ENCODE data around the gene RRP1. TPM values are rescaled to one million over a fixed set of nuclear protein-coding genes. Genes with fewer than 3 reads are reported as not detected.

Gene RRP1
- total and polyA plus RNA-seq, 9 of the 15 experiments (the other 6 are each of a cell fraction or from before 2014, with no cell fraction given), result 0.89 to 105 (median 51.6) TPM

GRCh38 chr21:43767984-43768867 lies 21.2 kb upstream of the RRP1 start (continued):
- no peak for TF ChIP-seq ZNF146 (CRISPR knock-in tag; IDR thresholded peaks at IDR 0.05; ENCODE audit: unreplicated experiment)
- TF ChIP-seq CEBPZ (IDR thresholded peaks at IDR 0.05; ENCODE audit: borderline replicate concordance, low read depth, low read length), result no peak
- TF ChIP-seq ZNF384 (IDR thresholded peaks at IDR 0.05; ENCODE audit: low read depth, low read length), result no peak
- TF ChIP-seq POLR2G (IDR thresholded peaks at IDR 0.05; ENCODE audit: low read depth, low read length), result peak; percentile 74
- no peak for TF ChIP-seq ZBTB33 (CRISPR knock-in tag; IDR thresholded peaks at IDR 0.05)
- peak; percentile 96 for TF ChIP-seq MYC (IDR thresholded peaks at IDR 0.05; ENCODE audit: low read depth, low read length)
- peak; percentile 66 for TF ChIP-seq MYC (CRISPR knock-in tag; IDR thresholded peaks at IDR 0.05; ENCODE audit: borderline replicate concordance, low read depth)
- TF ChIP-seq ZBTB9 (CRISPR knock-in tag; IDR thresholded peaks at IDR 0.05), result no peak; the same call in 1 of the 2 replicates
- peak; percentile 42; the same call in 1 of the 2 replicates for TF ChIP-seq PHF8 (IDR thresholded peaks at IDR 0.05; ENCODE audit: borderline replicate concordance, low read length)
- peak in 1 of 2 experiments; percentile 75; a peak in 2 of 4 replicates for TF ChIP-seq ZNF639 (CRISPR knock-in tag; conservative IDR thresholded peaks at IDR 0.05 in 1 of 2, IDR thresholded peaks at IDR 0.05 in 1 of 2)
- TF ChIP-seq HDAC8 (tag; IDR thresholded peaks at IDR 0.05), result peak; percentile 61
- TF ChIP-seq NFRKB (IDR thresholded peaks at IDR 0.05; ENCODE audit: low read depth), result peak; percentile 89; the same call in 1 of the 2 replicates
- peak; percentile 76 for TF ChIP-seq RBFOX2 (IDR thresholded peaks at IDR 0.05; ENCODE audit: low read depth, low read length)
- TF ChIP-seq MYNN (IDR thresholded peaks at IDR 0.05), result peak; percentile 69
- no peak for TF ChIP-seq MYNN (CRISPR knock-in tag; IDR thresholded peaks at IDR 0.05)
- peak; percentile 86 for TF ChIP-seq ZNF584 (CRISPR knock-in tag; IDR thresholded peaks at IDR 0.05; ENCODE audit: low read depth)
- peak; percentile 85 for TF ChIP-seq SMARCA4 (IDR thresholded peaks at IDR 0.05)

Measured in K562 (cell line).